ENCODE data around the gene THSD4. TPM values are rescaled to one million over a fixed set of nuclear protein-coding genes. Genes with fewer than 3 reads are reported as not detected.

THSD4 gene
- total and polyA plus RNA-seq, 2 of the 8 experiments (the other 6 are each of a cell fraction or from before 2014, with no cell fraction given): 2.5 to 6.2 TPM

- H3K9ac ChIP-seq (replicated peaks in 1 of 4; ENCODE audit: extremely low read depth in 1 of 4, low read depth in 3 of 4, low read length in 3 of 4): no peak overlapping the region
- H4K20me1 ChIP-seq (replicated peaks in 1 of 2; ENCODE audit: control insufficient read depth in 1 of 2, insufficient read depth in 2 of 2, low read length in 2 of 2): no peaks in the 10 kb centered on the region
- no peak overlapping the region for H2BK15ac ChIP-seq (ENCODE audit: low read length)
- no peak overlapping the region for H2BK20ac ChIP-seq (ENCODE audit: low read length)
- H3K9me3 ChIP-seq (ENCODE audit: insufficient read depth in 2 of 2, low read depth in 1 of 2, low read length in 1 of 2): no peaks in the 10 kb centered on the region
- H3K27ac ChIP-seq (ENCODE audit: low read depth, low read length): no peak overlapping the region
- no peak overlapping the region for H3K14ac ChIP-seq (ENCODE audit: insufficient read length)
- no peak overlapping the region for H2BK120ac ChIP-seq (replicated peaks; ENCODE audit: low read depth, low read length)
- peaks cover 0 to 4% (median 1%) of the 10 kb centered on the region in 4 experiments; a peak in 3 of 7 replicates for H3K4me1 ChIP-seq (replicated peaks in 1 of 4; ENCODE audit: control insufficient read depth in 3 of 4, insufficient read depth in 4 of 4, low read length in 3 of 4)
- no peak overlapping the region for H3K23ac ChIP-seq (ENCODE audit: insufficient read length)
- no peak for FAIRE-seq
- no peak overlapping the region for H2AK5ac ChIP-seq (ENCODE audit: low read depth, low read length)
- H2BK5ac ChIP-seq (ENCODE audit: low read depth, low read length): no peak overlapping the region
- no peak for TF ChIP-seq TCF12 (IDR thresholded peaks at IDR 0.05; ENCODE audit: low read depth, low read length)
- TF ChIP-seq FOSL1 (IDR thresholded peaks at IDR 0.05; ENCODE audit: insufficient read depth, low read depth, low read length): no peak
- no peak for TF ChIP-seq KDM1A (IDR thresholded peaks at IDR 0.05; ENCODE audit: borderline replicate concordance, low read length)
- TF ChIP-seq CHD1 (IDR thresholded peaks at IDR 0.05; ENCODE audit: low read depth, low read length): no peak
- TF ChIP-seq RNF2 (IDR thresholded peaks at IDR 0.05; ENCODE audit: borderline replicate concordance, low read depth, low read length, missing control alignments, poor library complexity, severe bottlenecking): no peak
- no peak for TF ChIP-seq E2F6 (IDR thresholded peaks at IDR 0.05)
- TF ChIP-seq CREB1 (IDR thresholded peaks at IDR 0.05): no peak
- no peak for TF ChIP-seq POLR2A (IDR thresholded peaks at IDR 0.05; ENCODE audit: control extremely low read depth in 1 of 2, low read depth in 2 of 2, low read length in 2 of 2)
- H2BK12ac ChIP-seq (ENCODE audit: low read depth, low read length): no peak overlapping the region
- 90% methylated on average over 6 of the region's 6 CpGs; no CpG with 5 or more reads in 1 of the 2 experiments for WGBS, 2 experiments (ENCODE audit: extremely low coverage in 1 of 2, insufficient coverage in 1 of 2, insufficient read length in 1 of 2, insufficient replicate concordance in 2 of 2, low coverage in 1 of 2, low lambda C conversion rate in 2 of 2, missing lambda C conversion rate in 1 of 2)
- H4K5ac ChIP-seq (ENCODE audit: insufficient read length, low read depth, low read length): no peak overlapping the region
- no peaks in the 10 kb centered on the region for H3K79me1 ChIP-seq (ENCODE audit: low read depth, low read length)
- H3K4me2 ChIP-seq (ENCODE audit: insufficient read depth in 1 of 2, low read depth in 2 of 2, low read length in 2 of 2): no peak overlapping the region
- no peaks in the 10 kb centered on the region for H3K23me2 ChIP-seq (ENCODE audit: low read depth, low read length)
- H3K27me3 ChIP-seq (replicated peaks in 1 of 4; ENCODE audit: control insufficient read depth in 3 of 4, extremely low read depth in 1 of 4, insufficient read depth in 3 of 4, low read length in 3 of 4): no peaks in the 10 kb centered on the region
- no peaks in the 10 kb centered on the region for H3K79me2 ChIP-seq (ENCODE audit: control insufficient read depth in 1 of 2, insufficient read depth in 2 of 2, low read length in 2 of 2)
- H3K18ac ChIP-seq (ENCODE audit: extremely low read depth, low read length): no peak overlapping the region
- no peak for DNase-seq (ENCODE audit: low read depth in 1 of 2, low spot score in 2 of 2)
- ChIA-PET CTCF (ENCODE audit: partially characterized antibody) (interaction anchor here (1.0 to 5.5 kb wide), 10 partner anchors 9 to 987 kb away, joined by 3 to 62 read pairs (median 4); partner anchors contain the start of gene NR2E3), POLR2A (ENCODE audit: partially characterized antibody) (no interaction called here)
- no peaks in the 10 kb centered on the region for H3K36me3 ChIP-seq (ENCODE audit: control insufficient read depth in 2 of 4, insufficient read depth in 4 of 4, low read length in 3 of 4)
- no peak overlapping the region for H3K56ac ChIP-seq (replicated peaks; ENCODE audit: insufficient read length, low read depth, low read length)
- no peak overlapping the region for H3K4me3 ChIP-seq (ENCODE audit: extremely low read depth in 1 of 4, insufficient read depth in 2 of 4, low read depth in 3 of 4, low read length in 4 of 4)
- no peak overlapping the region for H3K4ac ChIP-seq (replicated peaks; ENCODE audit: insufficient read length, low read depth, low read length)
- no peak overlapping the region for H4K91ac ChIP-seq (replicated peaks; ENCODE audit: insufficient read length, low read length)
- H4K8ac ChIP-seq (ENCODE audit: extremely low read depth, insufficient read depth, low read length): no peak overlapping the region
- no peak overlapping the region for H2AFZ ChIP-seq (ENCODE audit: low read length)
Observed at GRCh38 chr15:71798641-71799040, 683.4 kb downstream of the THSD4 start.

Measured in H1 (cell line).